Esophagus squamous epithelium (tissue), 5 donors: Measurements from ENCODE around the gene POLN. TPM values are rescaled to one million over a fixed set of nuclear protein-coding genes. Genes with fewer than 3 reads are reported as not detected.

Experiments used
- DNase-seq: peaks from one replicate; lab custom pipeline; 2025; lab: John Stamatoyannopoulos, UW
- H3K27ac ChIP-seq, 4 donors: fragments of 200-600 bp; sonication (generic); one replicate each; pipeline ENCODE4 v1.5.1; 2016 to 2019; ENCODE audit warnings: mild to moderate bottlenecking in 1 of 4
- H3K27me3 ChIP-seq, 4 donors: fragments of 200-600 bp; sonication (generic); 1 replicate in 3 of 4; 2 replicates in 1 of 4; pipeline versions ENCODE4 v1.5.1 to v1.6.0; 2017 to 2021; ENCODE audit warnings: antibody characterized with exemption in 1 of 4
- H3K36me3 ChIP-seq, 3 donors: fragments of 200-600 bp; sonication (generic); one replicate each; pipeline ENCODE4 v1.5.1; 2016 to 2019
- H3K4me1 ChIP-seq, 3 donors: fragments of 200-600 bp; sonication (generic); one replicate each; pipeline ENCODE4 v1.5.1; 2017 to 2019
- H3K4me3 ChIP-seq, 4 donors: fragments of 200-600 bp; sonication (generic); 1 replicate in 3 of 4; 2 replicates in 1 of 4; pipeline ENCODE4 v1.5.1; 2016 to 2019; ENCODE audit warnings: mild to moderate bottlenecking in 2 of 4, moderate library complexity in 1 of 4
- H3K9me3 ChIP-seq, 3 donors: fragments of 200-600 bp; sonication (generic); one replicate each; pipeline ENCODE4 v1.5.1; 2016 to 2019
- POLR2A ChIP-seq, 4 donors: fragments of 450-650 bp; IDR thresholded peaks; one replicate each; pipeline ENCODE4 v1.6.1; 2017; ENCODE audit warnings: antibody characterized with exemption in 4 of 4, mild to moderate bottlenecking in 4 of 4, moderate library complexity in 3 of 4
- WGBS, 2 donors: methylation state at CpG; one replicate each; pipeline ENCODE4 v1.1.5; 2018; 5-methylcytosine and 5-hydroxymethylcytosine counted together
- intact Hi-C: fragments of 100-400 bp; cut with DNase I; formaldehyde crosslinking; loops from one replicate; pipeline ENCODE4 v1.15.0; 2022
- total RNA-seq, 4 donors: library from RNA; depleted of rRNA; stranded (reverse); fragments of >200 nt; gene quantifications; one replicate each; pipeline ENCODE4 v1.1.0, GENCODE V29; 2016
- TF ChIP-seq, protein P1 (sequence below), 6 experiments: fragments of 450-650 bp in 4 of 6; fragments of 200-600 bp in 2 of 6; sonication (generic) in 2 of 6; IDR thresholded peaks; one replicate each; pipeline ENCODE4 v1.5.1; 2016 to 2019; ENCODE audit warnings: antibody characterized with exemption in 6 of 6, mild to moderate bottlenecking in 4 of 6, moderate library complexity in 4 of 6
- donor health status: DM: yes; HTN: yes; CAD: no.

POLN gene
- total RNA-seq, 4 donors from 2014 or later, result 0.19 to 1.5 (median 1.2) TPM

GRCh38 chr4:2285613-2286381 lies 43.9 kb upstream of the POLN start:
- DNase-seq, result no peak
- H3K27ac ChIP-seq, result no peak overlapping the region
- H3K9me3 ChIP-seq, result no peaks in the 10 kb centered on the region
- 67 to 93% methylated on average over 6 to 10 of the region's 27 CpGs for WGBS, 2 donors
- TF ChIP-seq, protein P1, sequence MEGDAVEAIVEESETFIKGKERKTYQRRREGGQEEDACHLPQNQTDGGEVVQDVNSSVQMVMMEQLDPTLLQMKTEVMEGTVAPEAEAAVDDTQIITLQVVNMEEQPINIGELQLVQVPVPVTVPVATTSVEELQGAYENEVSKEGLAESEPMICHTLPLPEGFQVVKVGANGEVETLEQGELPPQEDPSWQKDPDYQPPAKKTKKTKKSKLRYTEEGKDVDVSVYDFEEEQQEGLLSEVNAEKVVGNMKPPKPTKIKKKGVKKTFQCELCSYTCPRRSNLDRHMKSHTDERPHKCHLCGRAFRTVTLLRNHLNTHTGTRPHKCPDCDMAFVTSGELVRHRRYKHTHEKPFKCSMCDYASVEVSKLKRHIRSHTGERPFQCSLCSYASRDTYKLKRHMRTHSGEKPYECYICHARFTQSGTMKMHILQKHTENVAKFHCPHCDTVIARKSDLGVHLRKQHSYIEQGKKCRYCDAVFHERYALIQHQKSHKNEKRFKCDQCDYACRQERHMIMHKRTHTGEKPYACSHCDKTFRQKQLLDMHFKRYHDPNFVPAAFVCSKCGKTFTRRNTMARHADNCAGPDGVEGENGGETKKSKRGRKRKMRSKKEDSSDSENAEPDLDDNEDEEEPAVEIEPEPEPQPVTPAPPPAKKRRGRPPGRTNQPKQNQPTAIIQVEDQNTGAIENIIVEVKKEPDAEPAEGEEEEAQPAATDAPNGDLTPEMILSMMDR (IDR thresholded peaks at IDR 0.05), result no peak
- H3K4me3 ChIP-seq, result no peak overlapping the region
- no peaks in the 10 kb centered on the region for H3K27me3 ChIP-seq
- peaks cover 0 to 8% (median 0%) of the 10 kb centered on the region in 3 donors for H3K4me1 ChIP-seq
- intact Hi-C loops, result no loop called here
- H3K36me3 ChIP-seq, result no peaks in the 10 kb centered on the region

DNA sequence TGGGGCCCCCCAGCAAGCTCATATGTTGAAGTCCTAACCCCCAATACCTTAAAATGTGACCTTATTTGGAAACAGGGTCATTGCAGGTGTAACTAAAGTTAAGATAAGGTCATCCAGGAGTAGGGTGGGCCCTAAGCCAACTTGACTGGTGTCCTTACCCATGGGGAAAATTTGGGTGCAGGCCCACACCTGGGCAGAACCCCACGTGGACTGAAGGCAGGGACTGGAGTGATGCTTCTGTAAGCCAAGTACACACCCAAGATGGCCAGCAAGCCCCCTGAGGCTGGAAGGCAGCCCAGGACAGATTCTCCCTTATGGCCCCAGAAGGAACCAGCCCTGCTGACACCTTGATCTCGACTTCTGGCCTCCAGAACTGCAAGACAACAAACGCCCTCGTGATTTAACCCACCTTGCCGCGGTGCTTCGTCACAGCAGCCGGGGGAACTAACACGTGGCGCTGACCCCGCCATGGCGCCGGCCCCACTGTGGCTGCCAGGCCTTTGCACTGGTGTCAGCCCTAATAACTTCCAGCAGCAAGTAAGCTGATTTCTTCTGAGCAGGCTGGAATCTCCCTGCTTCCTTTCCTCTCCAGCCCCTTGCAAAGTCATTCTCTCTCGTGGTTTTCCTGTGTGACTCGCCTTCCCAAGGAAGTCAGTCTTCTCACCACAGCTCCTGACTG lies 43.2 kb upstream of the POLN start:
- Histone ChIP-seq H3K4me1 (peaks cover 0 to under 1% (median 0%) of the 10 kb centered on the region in 3 donors), H3K36me3 (no peaks in the 10 kb centered on the region), H3K4me3 (no peak overlapping the region), H3K9me3 (no peaks in the 10 kb centered on the region), H3K27me3 (no peaks in the 10 kb centered on the region), H3K27ac (no peak overlapping the region)
- WGBS, 2 donors, result 84 to 88% methylated on average over 14 to 15 of the region's 15 CpGs
- TF ChIP-seq POLR2A (IDR thresholded peaks at IDR 0.05), result no peak
- TF ChIP-seq, protein P1 (IDR thresholded peaks at IDR 0.05), result no peak
- intact Hi-C loops, result no loop called here
- DNase-seq, result no peak

DNA sequence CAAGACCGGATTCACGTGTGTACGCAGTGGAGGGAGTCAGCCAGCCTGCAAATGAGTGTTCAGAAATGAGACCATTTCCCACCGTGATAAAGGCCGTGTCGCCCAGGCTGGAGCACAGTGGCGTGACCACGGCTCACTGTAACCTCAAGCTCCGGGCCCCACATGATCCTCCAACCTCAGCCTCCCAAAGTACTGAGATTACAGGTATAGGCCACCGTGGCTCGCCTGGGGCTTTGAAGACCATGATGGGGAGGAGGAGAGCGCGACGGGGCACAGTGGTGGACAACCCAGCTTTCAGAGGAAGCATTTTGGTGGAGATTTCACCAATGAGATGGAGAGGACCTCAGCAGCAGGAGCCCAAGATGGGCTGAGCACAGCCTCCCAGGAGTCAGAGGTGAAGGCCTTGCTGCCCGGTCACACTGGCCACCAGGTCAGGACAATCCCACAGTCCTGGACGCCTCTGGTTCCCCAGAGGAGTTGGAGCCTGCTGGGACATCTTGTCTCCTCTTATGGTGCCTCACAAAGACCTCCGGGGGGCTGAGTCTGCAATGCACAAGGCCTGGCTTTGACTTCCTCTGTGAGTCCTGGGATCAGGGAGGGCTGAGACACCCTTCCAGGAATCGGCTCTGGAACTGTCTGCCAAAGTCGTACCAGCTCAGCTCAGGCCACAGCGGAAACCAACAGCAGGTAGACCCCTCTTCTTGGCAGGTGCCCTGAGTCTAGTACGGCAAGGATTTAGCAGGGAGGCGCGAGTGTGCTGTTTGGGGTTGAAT lies 42.4 kb upstream of the POLN start:
- Histone ChIP-seq H3K27me3 (no peaks in the 10 kb centered on the region), H3K4me1 (no peaks in the 10 kb centered on the region), H3K27ac (no peak overlapping the region), H3K4me3 (no peak overlapping the region), H3K9me3 (no peaks in the 10 kb centered on the region), H3K36me3 (no peaks in the 10 kb centered on the region)
- no peak for TF ChIP-seq POLR2A (IDR thresholded peaks at IDR 0.05)
- TF ChIP-seq, protein P1 (IDR thresholded peaks at IDR 0.05), result no peak
- WGBS, 2 donors, result 98 to 100% methylated on average over 6 to 8 of the region's 23 CpGs
- no peak for DNase-seq
- intact Hi-C loops, result no loop called here

DNA sequence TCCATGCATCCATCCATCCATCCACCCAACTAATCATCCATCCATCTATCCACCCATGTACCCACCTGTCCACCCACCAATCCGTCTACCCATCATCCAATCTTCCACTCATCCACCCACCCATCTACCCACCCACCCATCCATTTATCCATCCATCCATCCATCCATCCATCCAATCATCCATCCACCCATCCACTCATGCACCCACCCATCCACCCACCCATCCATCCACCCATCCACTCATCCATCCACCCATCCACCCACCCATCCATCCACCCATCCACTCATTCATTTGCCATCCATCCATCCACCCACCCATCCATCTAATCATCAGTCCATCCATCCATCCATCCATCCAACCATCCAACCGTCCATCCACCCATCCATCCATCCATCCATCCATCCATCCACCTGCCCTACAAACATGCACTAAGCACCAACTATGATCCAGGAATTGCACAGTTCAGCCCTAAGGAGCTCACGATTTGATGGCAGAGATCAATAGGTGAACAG lies 41.3 kb upstream of the POLN start:
- Histone ChIP-seq H3K4me3 (no peak overlapping the region), H3K4me1 (no peaks in the 10 kb centered on the region), H3K27ac (no peak overlapping the region), H3K36me3 (no peaks in the 10 kb centered on the region), H3K9me3 (no peaks in the 10 kb centered on the region), H3K27me3 (no peaks in the 10 kb centered on the region)
- DNase-seq, result no peak
- TF ChIP-seq, protein P1 (IDR thresholded peaks at IDR 0.05), result no peak
- no peak for TF ChIP-seq POLR2A (IDR thresholded peaks at IDR 0.05)
- intact Hi-C loops, result no loop called here
- 93% methylated on average over 3 of the region's 3 CpGs for WGBS, 2 donors
